H1 (cell line): ENCODE results near the gene PHOSPHO2. TPM values are rescaled to one million over a fixed set of nuclear protein-coding genes. Genes with fewer than 3 reads are reported as not detected.
"Not testable (repeated sequence)": the region's sequence is repeated elsewhere in the genome, so short reads cannot be mapped to it uniquely, and the experiment has no call there.

Experiments
- CTCF ChIA-PET: fragments of 300-600 bp; sonication (Branson Sonifier 250); formaldehyde crosslinking; loops from one replicate; lab custom pipeline; 2021; ENCODE audit not compliant: partially characterized antibody; lab: Charles Lee
- POLR2A ChIA-PET: fragments of 300-600 bp; sonication (Branson Sonifier 250); formaldehyde crosslinking; loops from one replicate; lab custom pipeline; 2021; ENCODE audit warnings: inconsistent platforms; ENCODE audit not compliant: partially characterized antibody; lab: Charles Lee
- DNase-seq, 2 experiments: peaks; one replicate each; pipeline versions ENCODE4 v3.0.0 to v3.0.0-alpha.2; 2010 to 2022; ENCODE audit warnings: low spot score in 2 of 2, low read depth in 1 of 2, mixed read lengths in 1 of 2
- FAIRE-seq: peaks from 2 replicates; lab custom pipeline; 2011; peaks lifted over from hg19 to GRCh38; lab: Jason Lieb, UNC
- H2AFZ ChIP-seq: 2 replicates; pipeline ENCODE4 v1.8.1; 2012; ENCODE audit warnings: low read length, inconsistent platforms
- H2AK5ac ChIP-seq: 2 replicates; pipeline ENCODE4 v1.6.1; 2013; ENCODE audit warnings: low read depth, low read length
- H2BK120ac ChIP-seq: replicated peaks from 2 replicates; pipeline ENCODE3; 2013; ENCODE audit warnings: low read depth, low read length, inconsistent platforms
- H2BK12ac ChIP-seq: 2 replicates; pipeline ENCODE4 v1.6.1; 2013; ENCODE audit warnings: low read depth, low read length
- H2BK15ac ChIP-seq: 2 replicates; pipeline ENCODE4 v1.6.1; 2013; ENCODE audit warnings: low read length
- H2BK20ac ChIP-seq: 2 replicates; pipeline ENCODE4 v1.6.1; 2013; ENCODE audit warnings: low read length
- H2BK5ac ChIP-seq: 2 replicates; pipeline ENCODE4 v1.6.1; 2013; ENCODE audit warnings: low read depth, low read length
- H3K14ac ChIP-seq: 2 replicates; pipeline ENCODE4 v1.6.1; 2013; ENCODE audit warnings: inconsistent platforms; ENCODE audit not compliant: insufficient read length
- H3K18ac ChIP-seq: 2 replicates; pipeline ENCODE4 v1.6.1; 2013; ENCODE audit warnings: low read length; ENCODE audit errors: extremely low read depth
- H3K23ac ChIP-seq: 2 replicates; pipeline ENCODE4 v1.6.1; 2013; ENCODE audit warnings: inconsistent platforms; ENCODE audit not compliant: insufficient read length
- H3K23me2 ChIP-seq: 2 replicates; pipeline ENCODE4 v1.6.1; 2013; ENCODE audit warnings: low read depth, low read length
- H3K27ac ChIP-seq: 2 replicates; pipeline ENCODE4 v1.6.1; 2011; ENCODE audit warnings: low read depth, low read length, inconsistent platforms
- H3K27me3 ChIP-seq, 4 experiments: replicated peaks in 1 of 4; 1 replicate in 1 of 4; 2 replicates in 3 of 4; pipeline versions ENCODE4 v1.6.1 to v1.8.1; 2011 to 2013; ENCODE audit warnings: low read length in 3 of 4, mild to moderate bottlenecking in 3 of 4, inconsistent platforms in 2 of 4, mixed read lengths in 2 of 4, moderate library complexity in 1 of 4; ENCODE audit not compliant: control insufficient read depth in 3 of 4, insufficient read depth in 3 of 4; ENCODE audit errors: extremely low read depth in 1 of 4
- H3K36me3 ChIP-seq, 4 experiments: 2 replicates each; pipeline versions ENCODE4 v1.6.1 to v1.8.1; 2011 to 2013; ENCODE audit warnings: mild to moderate bottlenecking in 4 of 4, low read length in 3 of 4, moderate library complexity in 2 of 4, control low read depth in 1 of 4, inconsistent platforms in 1 of 4; ENCODE audit not compliant: insufficient read depth in 4 of 4, control insufficient read depth in 2 of 4
- H3K4ac ChIP-seq: replicated peaks from 2 replicates; pipeline ENCODE3; 2013; ENCODE audit warnings: low read length, low read depth, mixed read lengths, inconsistent platforms; ENCODE audit not compliant: insufficient read length
- H3K4me1 ChIP-seq, 4 experiments: replicated peaks in 1 of 4; 1 replicate in 1 of 4; 2 replicates in 3 of 4; pipeline versions ENCODE4 v1.6.1 to v1.8.1; 2011 to 2013; ENCODE audit warnings: low read length in 3 of 4, inconsistent platforms in 2 of 4, mixed read lengths in 1 of 4; ENCODE audit not compliant: insufficient read depth in 4 of 4, control insufficient read depth in 3 of 4
- H3K4me2 ChIP-seq, 2 experiments: 2 replicates each; pipeline versions ENCODE4 v1.6.1 to v1.8.1; 2011 to 2013; ENCODE audit warnings: low read depth in 2 of 2, low read length in 2 of 2, control low read depth in 1 of 2, inconsistent platforms in 1 of 2, mild to moderate bottlenecking in 1 of 2; ENCODE audit not compliant: insufficient read depth in 1 of 2
- H3K4me3 ChIP-seq, 4 experiments: fragments of 200-600, 300-600 bp in 1 of 4; sonication (generic), shearing (Covaris generic), sonication (Bioruptor Twin) in 1 of 4; 2 replicates each; pipeline versions ENCODE4 v1.5.1 to v1.8.1; 2011 to 2016; ENCODE audit warnings: low read length in 4 of 4, low read depth in 3 of 4, control low read depth in 2 of 4, inconsistent platforms in 2 of 4, mild to moderate bottlenecking in 2 of 4, mixed read lengths in 1 of 4, moderate library complexity in 1 of 4; ENCODE audit not compliant: insufficient read depth in 2 of 4; ENCODE audit errors: extremely low read depth in 1 of 4
- H3K56ac ChIP-seq: replicated peaks from 2 replicates; pipeline ENCODE3; 2013; ENCODE audit warnings: low read depth, mild to moderate bottlenecking, mixed read lengths, low read length, inconsistent platforms; ENCODE audit not compliant: insufficient read length
- H3K79me1 ChIP-seq: 2 replicates; pipeline ENCODE4 v1.6.1; 2013; ENCODE audit warnings: low read depth, low read length, control low read depth
- H3K79me2 ChIP-seq, 2 experiments: 2 replicates each; pipeline versions ENCODE4 v1.6.1 to v1.8.1; 2012 to 2013; ENCODE audit warnings: low read length in 2 of 2, mild to moderate bottlenecking in 2 of 2, inconsistent platforms in 1 of 2; ENCODE audit not compliant: insufficient read depth in 2 of 2, control insufficient read depth in 1 of 2
- H3K9ac ChIP-seq, 4 experiments: replicated peaks in 1 of 4; 1 replicate in 1 of 4; 2 replicates in 3 of 4; pipeline versions ENCODE4 v1.6.1 to v1.8.1; 2011 to 2013; ENCODE audit warnings: low read depth in 3 of 4, low read length in 3 of 4, control low read depth in 2 of 4, mild to moderate bottlenecking in 2 of 4, moderate library complexity in 2 of 4, inconsistent platforms in 1 of 4; ENCODE audit errors: extremely low read depth in 1 of 4
- H3K9me3 ChIP-seq, 2 experiments: 2 replicates each; pipeline versions ENCODE4 v1.6.1 to v1.8.1; 2012 to 2013; ENCODE audit warnings: mild to moderate bottlenecking in 2 of 2, moderate library complexity in 2 of 2, control low read depth in 1 of 2, inconsistent platforms in 1 of 2, low read depth in 1 of 2, low read length in 1 of 2, mixed read lengths in 1 of 2; ENCODE audit not compliant: insufficient read depth in 2 of 2
- H4K20me1 ChIP-seq, 2 experiments: replicated peaks in 1 of 2; 2 replicates each; pipeline versions ENCODE3 to v1.8.1; 2011 to 2013; ENCODE audit warnings: inconsistent platforms in 2 of 2, low read length in 2 of 2, mild to moderate bottlenecking in 1 of 2; ENCODE audit not compliant: insufficient read depth in 2 of 2, control insufficient read depth in 1 of 2
- H4K5ac ChIP-seq: 2 replicates; pipeline ENCODE4 v1.6.1; 2013; ENCODE audit warnings: low read length, low read depth, mixed read lengths, inconsistent platforms; ENCODE audit not compliant: insufficient read length
- H4K8ac ChIP-seq: 2 replicates; pipeline ENCODE4 v1.8.0; 2013; ENCODE audit warnings: mild to moderate bottlenecking, moderate library complexity, low read length, inconsistent platforms; ENCODE audit not compliant: insufficient read depth; ENCODE audit errors: extremely low read depth
- H4K91ac ChIP-seq: replicated peaks from 2 replicates; pipeline ENCODE3; 2013; ENCODE audit warnings: low read length, mixed read lengths, inconsistent platforms; ENCODE audit not compliant: insufficient read length
- WGBS, 2 experiments: shearing (Covaris generic) in 1 of 2; methylation state at CpG; one replicate each; pipeline versions ENCODE4 v1.1.6 to v1.1.7; 2013 to 2015; ENCODE audit warnings: low lambda C conversion rate in 2 of 2, mixed read lengths in 2 of 2, inconsistent platforms in 1 of 2, low coverage in 1 of 2, missing lambda C conversion rate in 1 of 2; ENCODE audit not compliant: insufficient replicate concordance in 2 of 2, insufficient coverage in 1 of 2, insufficient read length in 1 of 2; ENCODE audit errors: extremely low coverage in 1 of 2, missing lambda C conversion rate in 1 of 2; 5-methylcytosine and 5-hydroxymethylcytosine counted together
- polyA plus RNA-seq, 7 experiments: library from polyadenylated mRNA; depleted of rRNA in 3 of 7; stranded (reverse) in 5 of 7; unstranded in 2 of 7; fragments of >200 nt in 5 of 7; fragments of 200-250 nt in 2 of 7; gene quantifications; 1 replicate in 5 of 7; 2 replicates in 1 of 7; 4 replicates in 1 of 7; pipeline versions ENCODE4 v1.2.1 to v1.2.3, GENCODE V29; 2011 to 2013; ENCODE audit warnings: missing spikeins in 2 of 7, mixed read lengths in 2 of 7
- total RNA-seq: library from RNA; stranded (reverse); fragmentation: NEBNext Ultra II Directional; extraction: Animal tissue kit (Norgen Biotek cat#: 25700); gene quantifications from 2 replicates; pipeline ENCODE4 v1.2.1, GENCODE V29; 2021

PHOSPHO2 gene
- total and polyA plus RNA-seq, 2 of the 8 experiments (the other 6 are each of a cell fraction or from before 2014, with no cell fraction given) = 2.4 to 8.5 TPM

GRCh38 chr2:169684712-169685111, 9.6 kb upstream of the PHOSPHO2 start:
- H2BK120ac ChIP-seq, H2AK5ac ChIP-seq, H4K8ac ChIP-seq, H3K56ac ChIP-seq, FAIRE-seq, H3K4me2 ChIP-seq, H3K18ac ChIP-seq, H2BK15ac ChIP-seq, H3K4me1 ChIP-seq, DNase-seq, H2BK12ac ChIP-seq, H4K5ac ChIP-seq, H3K79me2 ChIP-seq, H3K27me3 ChIP-seq, H4K91ac ChIP-seq, H2BK20ac ChIP-seq, H3K79me1 ChIP-seq, H3K9ac ChIP-seq, CTCF ChIA-PET, H3K23me2 ChIP-seq, H3K14ac ChIP-seq, H3K36me3 ChIP-seq, H2BK5ac ChIP-seq, H3K4ac ChIP-seq, H3K27ac ChIP-seq, H4K20me1 ChIP-seq, H3K23ac ChIP-seq, H3K9me3 ChIP-seq, H3K4me3 ChIP-seq, H2AFZ ChIP-seq: not testable (repeated sequence)
- 92% methylated on average over 2 of the region's 2 CpGs; no CpG with 5 or more reads in 1 of the 2 experiments for WGBS, 2 experiments
- POLR2A ChIA-PET = interaction anchor here (1.4 to 1.7 kb wide), 2 partner anchors 10 to 20 kb away, joined by 3 to 5 read pairs; partner anchors contain the start of genes CFAP210 and PHOSPHO2

GRCh38 chr2:169686825-169687224, 7.4 kb upstream of the PHOSPHO2 start:
- CTCF ChIA-PET = not testable (repeated sequence)

More at GRCh38 chr2:169686825-169687224, 7.4 kb upstream of the PHOSPHO2 start:
- POLR2A ChIA-PET = interaction anchor here (0.8 kb wide), 1 partner anchor 47 kb away, joined by 3 read pairs; the partner anchor contains the start of gene KLHL23
- not testable (repeated sequence) for H2BK12ac ChIP-seq, H3K4ac ChIP-seq, H3K79me1 ChIP-seq, H4K5ac ChIP-seq, H3K4me1 ChIP-seq, H4K91ac ChIP-seq, H2AK5ac ChIP-seq, H3K27ac ChIP-seq, H4K20me1 ChIP-seq, H3K23me2 ChIP-seq, H2BK15ac ChIP-seq, H3K14ac ChIP-seq, H3K56ac ChIP-seq, H2AFZ ChIP-seq, H3K4me3 ChIP-seq, FAIRE-seq, H3K23ac ChIP-seq, H4K8ac ChIP-seq, H2BK20ac ChIP-seq, H2BK5ac ChIP-seq, H3K4me2 ChIP-seq, H2BK120ac ChIP-seq, H3K27me3 ChIP-seq, H3K36me3 ChIP-seq, H3K79me2 ChIP-seq, DNase-seq, H3K18ac ChIP-seq, H3K9me3 ChIP-seq, H3K9ac ChIP-seq
- 88% methylated on average over 4 of the region's 4 CpGs; no CpG with 5 or more reads in 1 of the 2 experiments for WGBS, 2 experiments
